ENCODE data around the gene GNG12.

The GNG12 gene

DNA sequence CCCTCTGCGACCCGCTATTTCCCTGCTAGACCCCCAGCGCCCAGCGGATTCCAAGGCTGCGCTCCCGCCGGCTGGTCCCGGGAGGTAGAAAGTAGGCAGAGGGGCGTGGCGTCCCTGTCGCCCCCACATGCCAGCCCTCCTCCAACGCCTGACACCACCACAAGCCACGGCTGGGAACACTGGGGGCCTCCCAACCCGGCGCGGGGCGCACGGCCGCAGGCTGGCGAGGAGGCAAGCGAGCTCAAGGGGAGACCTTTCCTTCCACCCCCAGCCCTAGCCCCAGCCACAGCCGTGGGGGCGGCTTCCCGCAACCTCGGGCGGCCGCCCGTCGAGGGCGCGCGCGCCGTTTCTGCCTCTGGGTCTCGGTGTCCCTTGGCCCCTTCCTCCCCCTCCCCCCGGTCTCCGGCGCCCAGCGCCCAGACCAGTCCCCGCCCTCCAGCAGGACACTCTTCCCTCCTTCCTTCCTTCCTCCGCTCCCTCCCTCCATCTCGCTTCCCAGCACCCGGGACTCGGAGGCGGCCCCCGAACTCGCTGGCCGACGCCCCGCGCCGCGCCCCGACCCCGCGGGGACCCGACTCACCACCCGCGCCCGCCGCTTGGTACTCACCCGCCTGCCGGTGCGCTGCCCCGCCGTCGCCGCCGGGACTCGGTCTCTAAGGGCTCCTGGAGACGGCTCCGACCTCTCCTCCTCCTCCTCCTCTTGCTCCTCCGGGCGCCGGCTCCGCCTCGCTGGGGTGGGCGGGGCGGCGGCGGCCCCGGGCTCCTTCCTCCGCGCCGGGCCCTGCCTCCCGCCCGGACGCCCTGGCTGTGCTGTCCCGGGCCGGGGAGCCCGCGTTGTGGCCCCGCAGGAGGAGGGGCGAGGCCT is at the start of gene GNG12:
Gene GNG12, minus strand, starts transcription at position 731 of the 865 bp plus-strand sequence. CDS start 125,781 bp downstream, outside the sequence.
- peak; percentile 76 for DNase-seq (ENCODE audit: low spot score)

DNA sequence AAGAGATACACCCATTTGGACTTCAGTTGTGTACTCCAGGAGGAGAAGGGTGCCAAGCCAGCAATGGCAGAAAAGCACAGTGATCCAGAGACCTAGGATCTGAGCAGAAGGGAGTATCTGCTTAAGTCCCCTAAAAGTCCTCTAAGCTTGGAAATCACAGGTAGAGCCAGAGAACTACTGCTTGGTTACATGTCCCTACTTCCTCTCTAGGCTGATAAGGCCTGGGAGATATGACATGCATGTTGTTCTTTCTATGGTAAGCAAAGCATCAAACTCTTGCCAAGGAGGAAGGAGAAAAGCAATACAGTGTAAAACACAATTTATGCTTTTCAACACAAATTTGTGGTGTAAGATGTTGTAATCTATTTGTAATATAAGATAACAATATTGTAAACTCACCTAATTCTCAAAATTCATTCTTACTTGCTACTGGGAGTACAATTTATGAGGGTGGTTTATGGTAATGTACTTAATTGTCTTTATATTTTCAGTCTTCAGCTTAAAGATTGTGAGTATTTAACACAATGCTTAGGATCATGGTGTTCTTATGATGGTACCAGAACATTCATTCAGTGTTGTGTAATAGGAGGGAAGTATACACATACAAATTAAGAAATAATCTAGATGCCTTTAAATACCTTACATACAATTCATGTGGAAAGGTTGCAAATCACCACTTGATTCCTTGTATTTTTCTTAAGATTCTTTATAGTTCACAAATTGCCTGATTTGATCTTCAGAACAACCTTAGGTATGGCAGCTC is 49.1 kb upstream of the GNG12 start:
- DNase-seq (ENCODE audit: low spot score): no peak

DNA sequence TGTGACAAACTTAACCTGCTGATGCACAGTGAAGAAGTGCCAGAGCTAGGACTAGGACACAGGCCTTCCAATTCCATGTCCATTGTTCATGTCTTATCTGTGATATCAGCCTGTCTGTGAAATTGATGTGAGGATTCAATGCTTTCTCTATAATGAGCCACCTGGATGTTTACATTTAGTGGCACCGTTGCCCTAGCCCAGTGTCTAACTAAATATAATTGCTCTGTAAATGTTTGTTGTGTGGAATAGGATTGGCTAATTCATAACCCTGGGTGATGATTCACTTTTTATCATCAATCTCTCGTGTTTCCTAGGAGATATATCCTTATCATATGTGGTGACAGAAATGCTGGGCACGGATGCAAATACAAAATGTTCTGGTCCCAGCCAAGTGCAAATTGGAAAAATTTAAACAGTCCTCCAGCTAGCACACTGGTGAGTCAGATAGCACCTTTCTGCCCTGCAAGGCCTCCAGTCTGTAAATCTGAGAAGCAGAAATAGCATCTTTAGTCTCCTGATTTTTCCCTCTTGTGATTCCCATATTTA is 46.9 kb upstream of the GNG12 start:
- DNase-seq (ENCODE audit: low spot score): no peak

DNA sequence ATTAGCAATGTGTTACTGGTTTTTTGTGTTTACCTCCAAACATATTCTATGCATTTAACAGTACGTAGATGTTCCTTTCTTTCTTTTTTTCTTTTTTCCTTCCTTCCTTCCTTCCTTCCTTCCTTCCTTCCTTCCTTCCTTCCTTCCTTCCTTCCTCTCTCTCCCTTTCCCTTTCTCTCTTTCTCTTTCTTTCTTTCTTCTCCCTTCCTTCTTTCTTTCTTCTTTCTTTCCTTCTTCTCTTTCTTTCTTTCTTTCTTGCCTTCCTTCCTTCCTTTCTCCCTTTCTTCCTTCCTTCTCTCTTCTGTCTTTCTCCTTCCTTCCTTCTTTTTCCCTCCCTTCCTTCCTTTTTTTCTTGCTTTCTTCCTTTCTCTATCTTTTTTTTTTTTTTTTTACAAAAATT is 46.2 kb upstream of the GNG12 start:
- no peak for DNase-seq (ENCODE audit: low spot score)

DNA sequence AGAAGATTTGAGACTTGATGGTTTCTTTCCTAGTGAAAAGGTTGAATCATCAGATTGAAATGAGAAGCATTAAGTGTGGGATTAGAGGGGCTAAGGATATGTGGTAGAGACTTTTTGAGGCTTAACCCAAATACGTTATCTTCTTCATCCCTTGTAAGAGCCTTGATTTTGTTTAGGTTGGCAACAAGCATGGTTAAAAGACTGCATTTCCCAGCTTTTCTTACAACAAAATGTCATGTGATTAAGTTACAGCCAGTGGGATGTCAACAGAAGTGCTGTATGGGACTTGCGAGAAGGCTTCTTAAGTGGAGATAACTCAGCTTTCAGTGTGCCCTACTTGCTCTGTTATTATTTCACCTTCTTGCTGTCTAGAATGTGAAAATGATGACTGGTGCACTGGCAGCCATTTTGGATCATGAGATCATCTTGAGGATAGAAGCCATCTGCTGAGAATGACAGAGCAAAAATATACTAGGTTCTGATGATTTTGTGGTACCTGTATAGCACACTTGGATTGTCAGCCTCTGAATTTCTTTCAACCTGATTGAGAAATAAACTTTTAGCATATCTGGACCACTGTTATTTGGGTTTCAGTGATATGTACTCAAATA is 41.3 kb upstream of the GNG12 start:
- DNase-seq (ENCODE audit: low spot score): no peak

DNA sequence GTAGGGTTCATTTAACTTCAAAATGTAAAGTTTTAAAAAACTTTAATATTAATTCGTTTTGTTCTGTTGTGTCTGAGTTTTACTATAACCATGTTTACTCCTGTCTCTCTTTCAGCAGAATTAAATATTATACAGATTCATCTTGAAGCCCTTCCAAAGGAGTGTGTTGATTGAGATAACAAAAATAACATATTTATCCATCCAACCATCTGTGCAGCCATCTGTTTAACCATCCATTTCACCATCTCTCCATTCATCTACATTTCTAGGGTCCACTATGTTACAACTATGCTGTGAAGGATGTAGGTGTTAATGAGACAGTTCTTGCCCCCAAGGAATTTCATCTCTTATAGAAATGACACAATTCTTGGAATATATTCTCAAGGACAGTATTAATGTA is 36.0 kb upstream of the GNG12 start:
- DNase-seq (ENCODE audit: low spot score): no peak

DNA sequence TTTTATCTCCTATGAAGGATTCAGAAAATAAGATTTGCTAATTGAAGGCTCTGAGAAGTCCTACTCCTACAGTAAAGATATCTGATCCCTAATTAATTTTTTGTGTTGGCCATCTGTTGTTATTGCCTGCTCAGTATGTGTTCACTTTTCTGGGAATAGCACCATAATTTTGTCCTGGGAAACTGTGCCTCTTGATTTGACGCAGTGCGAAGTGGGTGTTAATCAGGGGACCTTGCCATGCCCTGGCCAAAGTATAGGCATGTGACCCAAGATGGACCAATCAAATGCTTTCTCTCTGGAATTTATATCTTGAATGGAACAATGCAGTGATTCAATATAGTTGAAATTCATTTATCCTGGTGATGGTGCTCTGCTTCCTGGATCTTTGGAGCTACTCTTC is 30.4 kb upstream of the GNG12 start:
- DNase-seq (ENCODE audit: low spot score): no peak

DNA sequence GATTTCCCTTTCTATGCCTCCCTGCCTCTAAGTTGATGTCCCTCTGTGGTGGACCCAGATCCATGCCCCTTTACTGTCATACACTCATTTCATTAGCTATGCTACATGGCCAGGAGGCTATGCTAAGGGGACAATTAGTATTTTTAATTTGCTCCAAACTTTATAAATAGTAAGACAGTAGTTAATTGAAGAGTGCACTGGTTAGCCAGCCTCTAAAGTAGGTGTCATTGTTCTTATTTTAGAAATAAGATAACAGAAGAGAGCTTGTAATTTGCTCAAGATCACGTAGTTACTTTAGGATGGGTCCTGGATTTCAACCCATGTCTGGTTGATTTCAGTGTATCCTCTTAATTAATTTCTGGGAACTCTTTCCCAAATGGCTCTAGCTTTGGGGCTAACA is 29.4 kb upstream of the GNG12 start:
- no peak for DNase-seq (ENCODE audit: low spot score)

DNA sequence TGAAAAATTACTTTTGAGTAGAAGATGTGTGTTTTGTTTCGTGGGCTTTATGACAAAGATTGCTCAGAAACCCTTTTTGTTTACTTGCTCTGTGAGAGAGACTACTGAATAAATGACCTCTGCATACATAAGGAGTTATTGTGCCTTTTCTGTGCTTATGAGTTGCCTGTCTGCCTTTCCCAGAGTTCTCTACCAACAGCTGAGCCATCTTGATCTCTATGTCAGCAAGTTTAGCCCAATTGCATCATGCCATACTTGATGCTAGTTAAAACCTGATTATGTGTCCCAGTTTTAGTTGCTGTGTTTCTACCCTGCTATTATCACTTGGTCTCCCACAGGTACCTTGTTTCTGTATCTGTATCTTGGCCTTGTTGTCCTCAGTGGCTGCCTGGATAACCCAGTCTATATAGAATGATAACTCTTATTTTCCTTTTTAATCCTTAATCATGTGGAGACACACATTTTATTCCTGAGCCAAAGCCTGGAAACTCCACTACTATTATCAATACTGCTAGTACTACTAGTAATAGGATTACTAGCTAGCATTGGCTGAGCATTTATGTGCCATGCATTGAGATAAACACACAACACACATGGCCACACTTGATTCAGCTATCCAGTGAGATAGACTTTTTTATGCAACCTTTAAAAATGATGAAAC is 28.7 kb upstream of the GNG12 start:
- DNase-seq (ENCODE audit: low spot score): no peak

DNA sequence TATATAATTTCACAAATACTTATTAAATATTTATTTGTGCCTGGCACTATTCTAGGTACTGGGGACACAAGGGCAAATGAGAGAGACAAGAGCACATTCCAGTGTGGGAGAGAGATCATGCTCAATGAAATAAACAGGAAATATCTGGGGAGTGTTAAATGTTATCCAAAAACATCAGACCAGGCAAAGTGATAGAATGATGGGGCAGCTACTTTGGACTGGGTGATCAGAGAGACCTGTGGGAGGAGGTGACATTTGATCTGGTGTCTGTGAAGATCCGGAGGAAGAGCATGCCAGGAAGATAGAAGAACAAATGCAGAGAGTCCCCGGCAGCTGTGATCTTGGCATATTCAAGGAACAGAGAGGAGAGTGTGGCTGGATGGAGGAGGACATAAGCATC is 27.5 kb upstream of the GNG12 start:
- no peak for DNase-seq (ENCODE audit: low spot score)

DNA sequence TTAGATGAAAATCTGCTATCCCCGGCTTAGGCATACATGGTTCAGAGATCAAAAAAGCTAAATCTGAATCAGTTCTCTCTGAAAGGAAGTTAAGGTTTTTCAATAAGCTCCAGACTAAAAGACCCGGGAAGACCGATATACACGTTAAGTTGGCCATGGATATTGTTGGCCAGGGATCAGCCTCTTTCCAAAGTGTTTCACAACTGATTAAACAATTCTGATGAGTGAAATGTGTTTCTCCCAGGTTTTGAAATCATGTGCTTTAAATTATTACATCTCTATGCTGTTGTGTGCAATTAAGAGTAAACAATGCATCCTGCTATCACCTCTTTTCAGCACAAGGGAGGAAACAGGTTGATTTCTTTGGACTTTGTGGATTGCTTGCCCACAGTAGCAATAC is 23.7 kb upstream of the GNG12 start:
- DNase-seq (ENCODE audit: low spot score): no peak

DNA sequence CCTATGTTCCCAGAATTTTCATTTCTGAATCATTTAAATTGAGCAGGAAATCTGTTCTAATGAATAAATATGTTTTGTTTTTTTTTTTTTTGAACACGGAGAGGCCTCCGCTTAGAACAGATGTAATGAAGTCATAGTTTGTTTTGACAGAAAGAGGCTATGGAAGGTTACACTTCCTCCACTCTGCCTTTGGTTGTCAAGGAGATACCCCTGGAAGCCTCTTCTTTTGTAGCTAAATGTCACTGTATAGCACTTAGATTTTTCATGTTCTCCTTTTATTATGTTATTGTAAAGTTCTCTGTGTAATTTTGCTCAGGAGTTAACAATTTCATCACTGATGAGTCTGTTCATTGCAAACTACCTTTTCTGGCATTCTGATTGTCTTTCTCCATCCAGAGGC is 22.7 kb upstream of the GNG12 start:
- no peak for DNase-seq (ENCODE audit: low spot score)

DNA sequence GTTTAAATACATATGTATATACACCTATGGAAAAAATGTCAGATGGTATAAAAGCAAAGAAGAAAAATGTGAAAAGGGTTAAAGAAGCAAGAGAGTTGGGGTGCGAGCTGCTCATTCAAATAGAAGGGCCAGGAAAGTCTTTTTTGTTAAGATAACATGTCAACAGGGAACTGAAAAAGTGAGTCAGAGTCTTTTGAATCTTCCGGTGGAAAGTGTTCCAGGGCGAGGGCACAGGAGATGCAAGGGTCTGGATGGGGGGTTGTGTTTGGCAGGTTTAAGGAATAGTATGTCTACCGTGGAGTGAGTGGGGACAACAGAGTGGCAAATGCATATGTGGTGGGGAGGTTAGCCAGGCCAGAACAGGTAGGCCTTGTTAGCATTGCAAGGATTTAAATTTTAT is 22.2 kb upstream of the GNG12 start:
- no peak for DNase-seq (ENCODE audit: low spot score)

DNA sequence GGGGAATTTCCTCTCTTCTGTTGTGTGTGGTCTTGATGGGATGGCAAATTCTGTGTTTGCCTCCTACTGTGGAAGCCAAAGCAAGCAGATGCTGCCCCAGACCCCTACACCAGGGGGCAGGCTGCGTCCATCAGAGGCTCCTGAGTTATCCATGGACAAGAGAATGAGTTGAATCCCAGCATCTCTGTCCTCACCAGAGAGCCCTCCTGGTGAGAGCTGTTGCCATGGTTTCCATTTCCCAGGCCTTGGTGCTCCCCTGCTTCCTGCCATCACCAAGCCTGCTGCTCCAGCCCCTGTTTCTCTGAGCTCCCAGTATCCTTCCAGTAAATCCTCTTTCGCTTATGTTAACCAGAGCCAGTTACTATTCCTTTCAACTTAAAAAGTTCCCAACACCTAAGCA is 20.4 kb upstream of the GNG12 start:
- DNase-seq (ENCODE audit: low spot score): peak; percentile 54

DNA sequence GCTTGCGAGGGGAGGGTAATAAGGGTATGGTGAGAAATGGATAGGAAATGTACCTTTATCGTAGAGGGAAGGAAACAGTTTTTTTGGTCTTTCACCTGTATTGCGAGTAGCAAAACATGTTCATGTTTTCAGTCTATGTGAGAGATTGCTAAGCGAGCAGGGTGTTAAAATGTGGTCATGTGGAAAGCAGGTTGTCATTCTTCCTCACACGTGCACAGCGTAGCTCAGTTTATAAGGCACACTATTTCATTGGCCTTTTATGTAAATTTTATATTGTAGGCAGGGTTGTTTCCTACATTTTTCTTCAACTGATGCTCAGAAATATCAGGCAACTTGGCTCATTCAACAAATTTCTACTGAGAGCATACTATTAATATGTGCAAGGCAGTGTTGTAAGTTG is 18.5 kb upstream of the GNG12 start:
- no peak for DNase-seq (ENCODE audit: low spot score)

DNA sequence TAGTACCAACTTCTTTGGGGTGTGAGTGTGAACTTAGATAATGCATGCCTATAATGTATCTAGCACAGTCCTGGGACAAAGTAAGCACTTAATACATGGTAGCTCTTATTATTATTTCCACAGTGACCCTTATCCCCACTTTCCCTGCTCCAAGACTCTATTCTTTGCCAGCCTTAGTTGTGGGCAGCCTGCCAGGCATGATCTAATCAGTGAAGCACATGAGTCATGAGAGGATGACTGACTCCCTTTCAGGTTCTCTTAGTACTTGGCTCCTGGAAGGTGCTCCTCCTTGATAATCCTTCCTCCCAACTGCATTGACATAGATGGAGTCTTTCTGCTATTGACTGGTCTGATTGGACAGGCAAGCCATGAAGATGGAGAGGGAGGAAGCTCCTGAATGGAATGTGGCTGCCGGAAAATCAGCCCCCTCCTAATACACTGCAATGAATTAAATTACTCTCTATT is 17.4 kb upstream of the GNG12 start:
- peak; percentile 51 for DNase-seq (ENCODE audit: low spot score)

DNA sequence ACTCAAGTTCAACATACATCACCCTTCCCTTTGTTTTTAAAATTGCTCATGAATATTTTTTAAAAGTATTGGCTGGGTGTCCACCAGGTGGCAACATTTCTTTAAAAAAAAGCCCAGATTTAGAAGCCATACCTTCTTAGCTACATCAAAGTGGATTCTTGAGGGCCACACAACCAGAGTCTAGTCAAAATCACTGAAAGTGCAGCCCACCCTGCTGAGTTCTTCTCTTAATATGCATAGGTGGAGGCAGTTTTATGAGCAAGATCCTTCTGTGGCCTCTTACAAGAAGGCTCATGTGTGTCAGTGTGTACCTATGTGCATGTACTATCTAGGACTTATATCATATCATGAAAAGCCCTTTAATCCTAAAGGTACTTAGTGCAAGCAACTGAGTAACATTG is 16.9 kb upstream of the GNG12 start:
- DNase-seq (ENCODE audit: low spot score): peak; percentile 7

DNA sequence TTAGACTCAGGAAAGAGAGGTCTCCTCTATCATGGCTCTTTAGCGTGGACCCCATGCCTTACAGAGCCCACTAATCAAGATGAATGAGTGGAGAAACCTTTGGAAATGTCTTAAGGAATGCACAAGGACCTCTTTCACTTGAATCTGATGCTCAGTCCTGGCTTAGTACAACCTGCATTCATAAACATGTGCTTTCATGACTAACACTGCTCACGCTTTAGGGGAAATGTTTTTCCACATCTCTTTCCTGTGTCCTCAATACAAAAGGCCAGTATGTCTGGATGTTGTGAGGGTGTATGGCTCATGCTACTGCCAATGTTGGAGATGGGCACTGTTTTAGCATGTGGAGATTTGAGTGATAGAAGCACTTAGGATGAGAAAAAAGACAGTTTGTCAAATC is 14.2 kb upstream of the GNG12 start:
- no peak for DNase-seq (ENCODE audit: low spot score)

DNA sequence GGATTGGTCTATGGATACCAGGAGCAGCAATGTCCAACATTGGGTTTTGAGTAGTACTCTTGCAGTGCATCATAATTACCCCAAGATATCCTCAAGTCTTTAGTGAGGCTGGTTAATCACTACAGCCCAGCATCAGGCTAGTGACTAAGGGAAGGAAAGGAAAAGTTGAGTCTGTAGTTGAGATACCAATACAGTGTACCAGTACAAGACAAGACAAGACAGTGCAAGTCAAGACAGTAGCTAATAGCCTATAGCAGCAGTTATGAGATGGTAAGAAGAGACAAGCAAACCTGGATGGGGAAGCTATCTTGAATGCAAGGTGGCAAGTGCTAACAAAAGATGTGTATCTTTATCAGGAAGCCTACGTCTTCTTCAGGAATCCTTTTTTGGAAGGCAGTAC is 13.3 kb upstream of the GNG12 start:
- DNase-seq (ENCODE audit: low spot score): no peak

DNA sequence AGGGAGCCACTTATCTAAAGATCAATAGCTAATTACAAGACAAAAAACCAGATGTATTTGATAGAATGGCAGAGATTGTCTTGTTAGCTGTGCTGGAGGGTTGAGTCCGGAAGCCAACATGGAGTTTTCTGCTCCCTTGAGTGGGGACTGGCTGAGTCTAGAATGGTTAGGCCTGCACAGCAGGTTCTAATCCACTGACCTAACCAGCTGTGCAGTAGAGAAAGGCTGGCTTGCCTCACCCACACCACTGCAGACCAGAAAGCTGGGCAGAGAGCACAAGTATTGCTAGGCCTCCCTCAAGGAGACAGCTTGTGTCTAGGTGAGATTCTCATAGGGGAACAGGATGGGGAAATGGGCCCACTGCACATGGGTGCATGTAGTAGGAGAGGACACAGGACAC is 11.7 kb upstream of the GNG12 start:
- no peak for DNase-seq (ENCODE audit: low spot score)

DNA sequence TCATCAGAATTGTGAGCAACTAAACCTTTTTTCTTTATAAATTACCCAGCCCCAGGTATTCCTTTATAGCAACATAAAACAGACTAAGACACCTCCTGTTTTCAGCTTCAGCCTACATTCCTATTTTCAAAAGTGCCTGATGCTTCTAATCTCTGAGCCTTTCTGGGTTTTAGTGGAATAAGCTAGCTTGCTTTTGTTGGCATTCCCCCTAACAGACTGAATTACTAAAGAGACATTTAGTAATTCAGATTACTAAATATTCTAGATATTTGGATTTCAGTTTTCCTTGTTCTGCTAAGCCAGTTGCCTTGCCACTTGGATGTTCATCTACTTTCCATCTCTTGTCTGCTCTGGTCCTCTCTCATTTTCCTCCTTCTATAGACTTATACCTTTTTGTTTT is 10.5 kb upstream of the GNG12 start:
- DNase-seq (ENCODE audit: low spot score): no peak

DNA sequence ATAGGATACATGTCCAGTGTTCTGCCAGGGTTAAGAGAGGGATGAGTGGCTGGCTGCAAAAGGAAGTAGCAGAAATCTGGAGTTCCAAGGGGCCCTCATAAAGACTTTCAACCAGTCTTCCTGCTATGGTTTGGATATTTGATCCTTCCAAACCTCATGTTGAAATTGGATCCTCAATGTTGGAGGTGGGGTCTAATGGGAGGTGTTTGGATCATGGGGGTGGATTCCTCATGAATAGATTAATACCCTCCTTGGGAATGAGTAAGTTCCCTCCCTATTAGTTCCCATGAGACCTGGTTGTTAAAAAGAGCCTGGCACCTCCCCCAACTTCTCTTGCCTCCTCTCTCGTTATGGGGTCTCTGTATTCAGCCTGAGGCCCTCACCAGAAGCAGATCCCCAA is 10.1 kb upstream of the GNG12 start:
- DNase-seq (ENCODE audit: low spot score): no peak
